ENCODE measurements around the gene C17orf78. TPM values are rescaled to one million over a fixed set of nuclear protein-coding genes. Genes with fewer than 3 reads are reported as not detected.
A peak's percentile ranks its signal among the peaks of the same experiment; 100 is the strongest.

C17orf78 gene
- polyA plus RNA-seq, 1 experiment = not detected

DNA sequence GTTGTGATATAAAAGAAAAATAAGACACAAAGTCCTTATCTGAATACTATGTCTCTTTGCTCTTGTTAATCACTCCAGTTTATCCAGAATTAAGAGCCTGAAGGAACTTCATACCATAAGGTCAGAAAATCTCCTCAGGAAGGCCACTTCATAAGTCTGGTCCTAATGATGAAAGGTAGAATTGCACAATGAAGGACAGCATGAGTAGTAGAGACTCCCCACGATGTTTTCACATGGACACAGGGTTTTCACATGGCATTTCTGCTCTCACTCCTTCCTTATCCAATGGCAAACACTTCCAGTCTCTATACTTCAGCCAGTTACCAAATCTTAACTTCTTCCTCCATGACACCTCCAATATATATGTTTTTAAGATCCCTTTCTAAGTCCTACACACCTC is 10.2 kb upstream of the C17orf78 start:
- no peak for DNase-seq (ENCODE audit: low read depth, low spot score)
- CTCF ChIA-PET = interaction anchor here (1.2 kb wide), 1 partner anchor 8 kb away, joined by 8 read pairs; no protein-coding TSS in a partner anchor
- H3K9me3 ChIP-seq (ENCODE audit: control insufficient read depth, insufficient read depth, low read length) = no peaks in the 10 kb centered on the region; the same call in 1 of the 2 replicates
- no peak overlapping the region for H3K27ac ChIP-seq (ENCODE audit: low read depth, low read length)
- no peak overlapping the region for H3K4me3 ChIP-seq (ENCODE audit: low read depth, low read length)
- POLR2A ChIA-PET = no interaction called here
- H3K27me3 ChIP-seq (ENCODE audit: control insufficient read depth, insufficient read depth, low read length) = no peaks in the 10 kb centered on the region
- TF ChIP-seq, protein P1, sequence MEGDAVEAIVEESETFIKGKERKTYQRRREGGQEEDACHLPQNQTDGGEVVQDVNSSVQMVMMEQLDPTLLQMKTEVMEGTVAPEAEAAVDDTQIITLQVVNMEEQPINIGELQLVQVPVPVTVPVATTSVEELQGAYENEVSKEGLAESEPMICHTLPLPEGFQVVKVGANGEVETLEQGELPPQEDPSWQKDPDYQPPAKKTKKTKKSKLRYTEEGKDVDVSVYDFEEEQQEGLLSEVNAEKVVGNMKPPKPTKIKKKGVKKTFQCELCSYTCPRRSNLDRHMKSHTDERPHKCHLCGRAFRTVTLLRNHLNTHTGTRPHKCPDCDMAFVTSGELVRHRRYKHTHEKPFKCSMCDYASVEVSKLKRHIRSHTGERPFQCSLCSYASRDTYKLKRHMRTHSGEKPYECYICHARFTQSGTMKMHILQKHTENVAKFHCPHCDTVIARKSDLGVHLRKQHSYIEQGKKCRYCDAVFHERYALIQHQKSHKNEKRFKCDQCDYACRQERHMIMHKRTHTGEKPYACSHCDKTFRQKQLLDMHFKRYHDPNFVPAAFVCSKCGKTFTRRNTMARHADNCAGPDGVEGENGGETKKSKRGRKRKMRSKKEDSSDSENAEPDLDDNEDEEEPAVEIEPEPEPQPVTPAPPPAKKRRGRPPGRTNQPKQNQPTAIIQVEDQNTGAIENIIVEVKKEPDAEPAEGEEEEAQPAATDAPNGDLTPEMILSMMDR (IDR thresholded peaks at IDR 0.05; ENCODE audit: low read depth, low read length) = no peak

DNA sequence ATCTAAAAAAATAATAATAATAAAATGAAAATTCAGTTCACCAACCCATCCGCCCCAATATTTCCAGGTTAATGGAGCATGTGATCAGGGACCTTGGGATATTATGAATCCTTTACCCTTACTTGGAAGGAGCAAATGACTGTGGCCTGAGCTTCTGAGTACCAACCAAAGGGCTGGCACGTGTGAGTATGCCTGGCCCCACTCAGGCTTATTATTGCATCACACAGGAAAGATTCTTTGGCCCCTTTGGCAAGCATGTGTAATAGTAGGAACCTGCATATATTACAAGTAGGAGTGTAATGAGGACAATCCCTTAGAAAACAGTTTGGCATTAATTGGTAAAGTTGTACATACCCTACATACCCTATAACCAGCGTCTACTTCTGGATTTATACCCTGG is 7.2 kb upstream of the C17orf78 start:
- ChIA-PET POLR2A (interaction anchor here (0.7 kb wide), 1 partner anchor 62 kb away, joined by 3 read pairs; no protein-coding TSS in a partner anchor), CTCF (interaction anchor here (0.6 to 1.0 kb wide), 2 partner anchors 9 to 281 kb away, joined by 3 to 4 read pairs; no protein-coding TSS in a partner anchor)
- H3K27ac ChIP-seq (ENCODE audit: low read depth, low read length) = no peak overlapping the region
- no peak overlapping the region for H3K4me3 ChIP-seq (ENCODE audit: low read depth, low read length)
- TF ChIP-seq, protein P1 (IDR thresholded peaks at IDR 0.05; ENCODE audit: low read depth, low read length) = no peak
- H3K27me3 ChIP-seq (ENCODE audit: control insufficient read depth, insufficient read depth, low read length) = no peaks in the 10 kb centered on the region
- H3K9me3 ChIP-seq (ENCODE audit: control insufficient read depth, insufficient read depth, low read length) = no peaks in the 10 kb centered on the region
- DNase-seq (ENCODE audit: low read depth, low spot score) = no peak

DNA sequence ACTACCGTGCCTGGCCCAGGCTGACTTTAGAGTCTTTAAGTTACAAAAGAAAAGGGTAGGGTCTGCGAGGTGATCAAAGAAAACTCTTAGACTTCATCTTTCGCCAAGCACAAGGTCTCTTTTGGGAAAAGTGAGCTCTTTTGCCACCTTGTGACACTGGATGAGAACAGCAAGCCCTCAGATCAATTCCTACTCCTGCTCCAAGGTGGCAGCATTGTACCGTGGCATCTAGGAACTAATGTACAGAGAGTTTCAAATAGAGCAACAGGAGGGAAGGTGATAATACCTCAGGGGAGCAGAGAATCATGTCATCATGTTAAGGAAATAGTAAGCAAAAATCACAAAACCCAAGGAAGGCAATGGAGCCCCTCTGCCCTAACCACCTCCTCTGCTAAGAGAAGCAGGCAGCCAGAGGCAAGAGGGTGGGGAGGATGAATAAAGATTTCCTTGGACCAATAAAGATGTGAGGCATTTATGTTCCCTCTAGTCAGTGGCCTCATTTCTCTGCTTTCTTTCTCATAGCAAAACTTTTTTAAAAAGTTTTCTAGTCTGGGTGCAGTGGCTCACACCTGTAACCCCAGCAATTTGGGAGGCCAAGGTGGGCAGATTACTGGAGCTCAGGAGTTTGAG is 2.1 kb upstream of the C17orf78 start:
- CTCF ChIA-PET = interaction anchor here (0.6 to 4.0 kb wide), 86 partner anchors 8 to 821 kb away, joined by 3 to 51 read pairs (median 4); partner anchors contain the start of genes AATF, MRM1 and SYNRG
- POLR2A ChIA-PET = interaction anchor here (0.5 to 1.0 kb wide), 4 partner anchors 13 to 80 kb away, joined by 3 to 7 read pairs (median 3); no protein-coding TSS in a partner anchor

DNA sequence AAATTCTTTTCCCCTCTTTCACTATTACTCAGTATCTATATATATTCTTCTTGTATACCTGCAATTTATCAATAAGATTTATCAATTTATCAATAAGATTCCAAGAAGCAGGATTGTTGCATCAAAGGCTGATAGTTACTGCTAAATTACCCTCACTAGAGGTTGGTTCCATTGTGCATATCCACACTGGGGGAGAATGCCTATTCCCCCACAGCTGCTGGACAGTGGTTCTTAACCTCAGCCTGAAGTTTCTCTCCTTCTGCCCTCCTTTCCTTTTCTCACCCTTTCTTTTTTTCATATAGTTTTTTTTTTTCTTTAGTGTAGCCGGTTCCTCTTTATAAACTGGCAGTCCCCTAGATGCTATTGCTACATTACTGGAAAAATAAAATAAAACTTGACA is 6.3 kb downstream of the C17orf78 start:
- POLR2A ChIA-PET = no interaction called here
- Histone ChIP-seq H3K27ac (ENCODE audit: low read depth, low read length) (no peak overlapping the region), H3K4me3 (ENCODE audit: low read depth, low read length) (no peak overlapping the region), H3K9me3 (ENCODE audit: control insufficient read depth, insufficient read depth, low read length) (no peaks in the 10 kb centered on the region), H3K27me3 (ENCODE audit: control insufficient read depth, insufficient read depth, low read length) (no peaks in the 10 kb centered on the region)
- DNase-seq (ENCODE audit: low read depth, low spot score) = no peak
- TF ChIP-seq, protein P1 (IDR thresholded peaks at IDR 0.05; ENCODE audit: low read depth, low read length) = no peak
- CTCF ChIA-PET = no interaction called here

More for the DNA sequence above, 2.1 kb upstream of the C17orf78 start:
- peak; percentile 68 for DNase-seq (ENCODE audit: low read depth, low spot score)
- no peak overlapping the region for H3K4me3 ChIP-seq (ENCODE audit: low read depth, low read length)
- H3K27ac ChIP-seq (ENCODE audit: low read depth, low read length) = no peak overlapping the region
- H3K9me3 ChIP-seq (ENCODE audit: control insufficient read depth, insufficient read depth, low read length) = no peaks in the 10 kb centered on the region
- no peaks in the 10 kb centered on the region for H3K27me3 ChIP-seq (ENCODE audit: control insufficient read depth, insufficient read depth, low read length)
- TF ChIP-seq, protein P1 (IDR thresholded peaks at IDR 0.05; ENCODE audit: low read depth, low read length) = peak; percentile 100

DNA sequence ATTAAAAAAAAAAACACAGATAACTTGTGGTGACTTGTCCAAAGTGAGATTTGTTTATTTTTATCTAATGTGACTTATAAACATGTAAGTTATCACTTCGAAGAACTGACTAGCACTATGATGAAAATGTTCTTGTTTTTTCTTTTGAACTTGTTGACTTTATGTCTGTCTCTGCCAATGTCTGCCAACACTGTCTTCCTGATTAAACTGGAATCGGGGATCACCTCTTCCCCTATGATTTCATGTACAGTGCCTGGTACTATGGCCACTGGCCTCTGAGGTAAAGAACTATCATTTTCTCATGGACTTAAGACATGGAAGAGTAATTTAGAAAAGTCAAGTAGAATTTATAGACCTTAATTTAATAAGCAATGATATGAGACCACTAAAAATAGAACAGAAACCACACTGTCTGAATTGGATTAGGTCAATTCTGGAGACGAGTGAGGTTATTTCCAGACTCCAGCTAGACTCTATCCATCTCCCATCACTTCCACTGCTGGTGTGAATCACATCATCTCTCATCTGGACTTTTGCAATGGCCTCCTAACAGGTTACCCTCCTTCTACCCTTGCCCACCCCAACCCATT is 8.9 kb downstream of the C17orf78 start:
- Histone ChIP-seq H3K27me3 (ENCODE audit: control insufficient read depth, insufficient read depth, low read length) (no peaks in the 10 kb centered on the region), H3K27ac (ENCODE audit: low read depth, low read length) (no peak overlapping the region), H3K4me3 (ENCODE audit: low read depth, low read length) (no peak overlapping the region), H3K9me3 (ENCODE audit: control insufficient read depth, insufficient read depth, low read length) (no peaks in the 10 kb centered on the region)
- CTCF ChIA-PET = interaction anchor here (0.5 to 2.4 kb wide), 2 partner anchors 11 to 98 kb away, joined by 3 to 25 read pairs; no protein-coding TSS in a partner anchor
- DNase-seq (ENCODE audit: low read depth, low spot score) = no peak
- TF ChIP-seq, protein P1 (IDR thresholded peaks at IDR 0.05; ENCODE audit: low read depth, low read length) = no peak
- POLR2A ChIA-PET = no interaction called here
